Sigmoid colon (tissue), 7 donors: ENCODE results near the gene FBXL7. TPM values are rescaled to one million over a fixed set of nuclear protein-coding genes. Genes with fewer than 3 reads are reported as not detected.

Experiments
- DNase-seq: peaks from one replicate; pipeline ENCODE4 v3.0.0-alpha.2; 2019
- H3K27ac ChIP-seq, 4 donors: fragments of 200-600 bp; sonication (generic); one replicate each; pipeline ENCODE4 v1.5.1; 2016 to 2019; ENCODE audit warnings: mild to moderate bottlenecking in 1 of 4
- H3K27me3 ChIP-seq, 3 donors: fragments of 200-600 bp; sonication (generic); one replicate each; pipeline ENCODE4 v1.5.1; 2019; ENCODE audit warnings: mild to moderate bottlenecking in 1 of 3
- H3K36me3 ChIP-seq, 4 donors: fragments of 200-600 bp; sonication (generic); one replicate each; pipeline ENCODE4 v1.5.1; 2016 to 2019
- H3K4me1 ChIP-seq, 4 donors: fragments of 200-600 bp; sonication (generic); one replicate each; pipeline ENCODE4 v1.5.1; 2017 to 2019
- H3K4me3 ChIP-seq, 4 donors: fragments of 200-600 bp; sonication (generic); one replicate each; pipeline ENCODE4 v1.5.1; 2017 to 2019; ENCODE audit warnings: mild to moderate bottlenecking in 2 of 4, moderate library complexity in 1 of 4
- H3K9me3 ChIP-seq, 4 donors: fragments of 200-600 bp in 3 of 4; sonication (generic) in 3 of 4; one replicate each; pipeline versions ENCODE4 v1.5.1 to v1.6.1; 2013 to 2019
- EP300 ChIP-seq, 4 donors: sonication (generic); formaldehyde crosslinking; IDR thresholded peaks; one replicate each; pipeline ENCODE4 v1.6.1; 2017; ENCODE audit warnings: antibody characterized with exemption in 4 of 4
- POLR2A ChIP-seq, 2 donors: fragments of 450-650 bp; IDR thresholded peaks; one replicate each; pipeline ENCODE4 v1.6.1; 2016; ENCODE audit warnings: antibody characterized with exemption in 2 of 2, mild to moderate bottlenecking in 2 of 2, moderate library complexity in 2 of 2
- POLR2AphosphoS5 ChIP-seq, 4 donors: sonication (generic); formaldehyde crosslinking; IDR thresholded peaks; one replicate each; pipeline ENCODE4 v1.6.1; 2017; ENCODE audit warnings: antibody characterized with exemption in 4 of 4
- WGBS, 2 donors: extraction: QIAGEN DNeasy Blood & Tissue Kit; methylation state at CpG; one replicate each; pipeline ENCODE4 v1.1.7; 2013; 5-methylcytosine and 5-hydroxymethylcytosine counted together
- intact Hi-C: fragments of 100-400 bp; cut with DNase I; formaldehyde crosslinking; loops from one replicate; pipeline ENCODE4 v1.15.1; 2023
- polyA plus RNA-seq, 3 donors: library from polyadenylated mRNA; stranded (reverse); fragments of 200-250 nt; gene quantifications; one replicate each; pipeline ENCODE4 v1.2.3, GENCODE V29; 2013
- total RNA-seq, 4 donors: library from RNA; depleted of rRNA; stranded (reverse); fragments of >200 nt; gene quantifications; one replicate each; pipeline ENCODE4 v1.1.0, GENCODE V29; 2016
- TF ChIP-seq, protein P1 (sequence below), 4 experiments: fragments of 450-650 bp in 3 of 4; fragments of 200-600 bp in 1 of 4; IDR thresholded peaks; one replicate each; pipeline ENCODE4 v1.5.1; 2016 to 2019; ENCODE audit warnings: antibody characterized with exemption in 4 of 4, mild to moderate bottlenecking in 3 of 4, moderate library complexity in 2 of 4
- donor health status: healthy with polysubstance abuse.
- donor health status: Bipolar disorder and iron deficiency.
- donor health status: healthy.

The FBXL7 gene
- total and polyA plus RNA-seq, 7 donors = 0.92 to 44.3 (median 18.2) TPM

DNA sequence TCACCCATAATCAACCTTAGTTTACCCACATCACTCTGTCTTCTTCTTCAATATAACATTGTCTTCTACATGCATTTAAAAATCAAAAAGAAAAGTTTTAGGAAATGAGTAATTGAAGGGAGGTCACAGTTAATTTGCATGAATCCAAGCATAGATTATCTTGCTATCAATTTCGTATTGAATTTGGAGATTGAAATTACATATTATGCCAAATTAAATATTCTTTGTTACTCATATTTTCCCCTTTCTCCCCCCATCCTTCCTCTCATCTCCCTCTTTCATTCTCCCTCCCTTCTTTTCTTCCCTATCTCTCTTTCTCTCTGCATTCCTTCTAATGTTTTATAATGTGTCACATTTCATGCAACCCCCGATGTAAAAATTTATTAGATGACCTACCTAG, 303.3 kb downstream of the FBXL7 start:
- H3K4me3 ChIP-seq = no peak overlapping the region
- intact Hi-C loops = no loop called here
- H3K4me1 ChIP-seq = peaks cover 0 to 18% (median 15%) of the 10 kb centered on the region in 4 donors
- no peak for TF ChIP-seq EP300 (IDR thresholded peaks at IDR 0.05)
- TF ChIP-seq, protein P1, sequence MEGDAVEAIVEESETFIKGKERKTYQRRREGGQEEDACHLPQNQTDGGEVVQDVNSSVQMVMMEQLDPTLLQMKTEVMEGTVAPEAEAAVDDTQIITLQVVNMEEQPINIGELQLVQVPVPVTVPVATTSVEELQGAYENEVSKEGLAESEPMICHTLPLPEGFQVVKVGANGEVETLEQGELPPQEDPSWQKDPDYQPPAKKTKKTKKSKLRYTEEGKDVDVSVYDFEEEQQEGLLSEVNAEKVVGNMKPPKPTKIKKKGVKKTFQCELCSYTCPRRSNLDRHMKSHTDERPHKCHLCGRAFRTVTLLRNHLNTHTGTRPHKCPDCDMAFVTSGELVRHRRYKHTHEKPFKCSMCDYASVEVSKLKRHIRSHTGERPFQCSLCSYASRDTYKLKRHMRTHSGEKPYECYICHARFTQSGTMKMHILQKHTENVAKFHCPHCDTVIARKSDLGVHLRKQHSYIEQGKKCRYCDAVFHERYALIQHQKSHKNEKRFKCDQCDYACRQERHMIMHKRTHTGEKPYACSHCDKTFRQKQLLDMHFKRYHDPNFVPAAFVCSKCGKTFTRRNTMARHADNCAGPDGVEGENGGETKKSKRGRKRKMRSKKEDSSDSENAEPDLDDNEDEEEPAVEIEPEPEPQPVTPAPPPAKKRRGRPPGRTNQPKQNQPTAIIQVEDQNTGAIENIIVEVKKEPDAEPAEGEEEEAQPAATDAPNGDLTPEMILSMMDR (IDR thresholded peaks at IDR 0.05) = no peak
- no peak for TF ChIP-seq POLR2A (IDR thresholded peaks at IDR 0.05)
- no peak for TF ChIP-seq POLR2AphosphoS5 (IDR thresholded peaks at IDR 0.05)
- no peak for DNase-seq
- WGBS, 2 donors = 26 to 41% methylated on average over 2 of the region's 2 CpGs
- H3K27me3 ChIP-seq = no peaks in the 10 kb centered on the region
- peaks cover 0 to 2% (median 0%) of the 10 kb centered on the region in 4 donors for H3K9me3 ChIP-seq
- no peak overlapping the region for H3K27ac ChIP-seq
- no peaks in the 10 kb centered on the region for H3K36me3 ChIP-seq

DNA sequence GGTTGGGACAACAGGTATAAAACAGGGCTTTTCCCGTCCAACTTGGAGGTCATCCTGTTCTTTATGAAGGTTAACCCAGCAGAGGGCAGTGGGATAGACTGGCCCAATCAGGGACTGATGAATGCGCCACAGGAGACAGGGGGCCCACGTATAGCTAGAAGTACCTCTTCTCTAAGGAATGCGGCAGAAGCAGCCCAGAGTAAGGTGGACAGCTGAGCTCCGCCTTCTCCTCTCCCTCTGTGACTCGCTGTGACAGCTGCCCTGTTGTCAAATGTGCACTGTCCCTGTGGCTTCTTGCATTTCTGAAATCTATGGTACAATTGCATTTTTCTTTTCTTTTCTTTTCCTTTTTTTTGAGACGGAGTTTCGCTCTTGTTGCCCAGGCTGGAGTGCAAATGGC, 306.6 kb downstream of the FBXL7 start:
- peaks cover 0 to 25% (median 22%) of the 10 kb centered on the region in 4 donors for H3K4me1 ChIP-seq
- TF ChIP-seq EP300 (IDR thresholded peaks at IDR 0.05) = no peak
- TF ChIP-seq, protein P1 (IDR thresholded peaks at IDR 0.05) = no peak
- no peak for TF ChIP-seq POLR2A (IDR thresholded peaks at IDR 0.05)
- TF ChIP-seq POLR2AphosphoS5 (IDR thresholded peaks at IDR 0.05) = no peak
- 79 to 88% methylated on average over 8 of the region's 8 CpGs for WGBS, 2 donors
- DNase-seq = no peak
- peak overlapping the region in 1 of 4 donors; percentile 56 for H3K27ac ChIP-seq
- H3K4me3 ChIP-seq = no peak overlapping the region
- intact Hi-C loops = no loop called here
- H3K27me3 ChIP-seq = no peaks in the 10 kb centered on the region
- no peaks in the 10 kb centered on the region for H3K36me3 ChIP-seq
- peaks cover 0 to 2% (median 0%) of the 10 kb centered on the region in 4 donors for H3K9me3 ChIP-seq

GRCh38 chr5:15807248-15807647, 307.3 kb downstream of the FBXL7 start:
- Histone ChIP-seq H3K4me3 (no peak overlapping the region), H3K27me3 (no peaks in the 10 kb centered on the region), H3K36me3 (no peaks in the 10 kb centered on the region), H3K27ac (peak overlapping the region in 3 of 4 donors; percentile 44 to 56 (median 47)), H3K9me3 (peaks cover 0 to 2% (median 0%) of the 10 kb centered on the region in 4 donors), H3K4me1 (peaks cover 0 to 25% (median 22%) of the 10 kb centered on the region in 4 donors)
- DNase-seq = no peak
- 69 to 74% methylated on average over 3 of the region's 3 CpGs for WGBS, 2 donors
- TF ChIP-seq, protein P1 (IDR thresholded peaks at IDR 0.05) = no peak
- TF ChIP-seq EP300 (IDR thresholded peaks at IDR 0.05) (no peak), POLR2AphosphoS5 (IDR thresholded peaks at IDR 0.05) (peak in 1 of 4 donors; percentile 30), POLR2A (IDR thresholded peaks at IDR 0.05) (no peak)
- intact Hi-C loops = no loop called here

DNA sequence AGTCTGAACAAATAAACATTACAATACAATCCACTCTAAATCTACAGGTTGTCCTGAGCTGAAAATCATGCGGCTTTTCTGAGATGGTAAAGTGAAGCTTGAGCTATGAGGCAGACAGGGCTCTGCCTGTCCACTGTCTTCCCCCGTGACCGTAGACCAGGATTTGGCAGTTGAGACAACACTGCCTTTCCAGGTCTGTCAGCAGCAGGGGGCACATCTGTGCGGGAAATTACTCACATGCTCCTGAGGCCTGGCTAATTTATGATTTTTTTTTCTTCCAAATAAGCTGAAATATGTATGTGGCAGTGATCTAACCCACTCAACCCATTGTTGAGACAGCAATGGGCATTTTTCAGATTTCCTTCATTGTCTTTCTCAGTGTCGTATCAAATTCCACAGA, 307.9 kb downstream of the FBXL7 start:
- TF ChIP-seq POLR2AphosphoS5 (IDR thresholded peaks at IDR 0.05) = peak in 2 of 4 donors; percentile 21 to 28
- TF ChIP-seq, protein P1 (IDR thresholded peaks at IDR 0.05) = no peak
- peaks cover 0 to 25% (median 22%) of the 10 kb centered on the region in 4 donors for H3K4me1 ChIP-seq
- no peak overlapping the region for H3K4me3 ChIP-seq
- intact Hi-C loops = no loop called here
- no peaks in the 10 kb centered on the region for H3K36me3 ChIP-seq
- DNase-seq = no peak
- H3K9me3 ChIP-seq = peaks cover 0 to 2% (median 0%) of the 10 kb centered on the region in 4 donors
- H3K27me3 ChIP-seq = no peaks in the 10 kb centered on the region
- 77 to 78% methylated on average over 5 of the region's 5 CpGs for WGBS, 2 donors
- H3K27ac ChIP-seq = peak overlapping the region in 3 of 4 donors; percentile 44 to 56 (median 47)

DNA sequence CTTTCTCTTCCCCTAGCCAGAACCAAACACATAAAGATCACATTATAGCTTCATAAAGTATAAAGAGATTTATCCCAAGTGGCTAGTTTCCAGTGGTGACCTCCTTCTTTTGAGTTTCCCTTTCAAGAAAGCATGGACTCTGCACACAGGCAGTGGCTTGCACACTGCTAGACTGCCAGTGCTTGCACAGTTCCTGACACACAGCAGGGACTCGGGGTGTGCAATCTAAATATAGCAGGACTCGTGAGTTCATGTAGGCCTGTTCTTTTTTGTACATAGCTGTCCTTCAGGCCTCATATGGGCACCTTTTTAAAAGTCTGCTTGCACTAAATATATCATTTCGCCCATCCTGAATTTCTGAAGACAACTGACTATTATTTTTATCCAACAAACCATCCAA, 308.6 kb downstream of the FBXL7 start:
- TF ChIP-seq POLR2A (IDR thresholded peaks at IDR 0.05) = no peak
- no peak for TF ChIP-seq EP300 (IDR thresholded peaks at IDR 0.05)
- TF ChIP-seq, protein P1 (IDR thresholded peaks at IDR 0.05) = no peak
- peak in 1 of 4 donors; percentile 41 for TF ChIP-seq POLR2AphosphoS5 (IDR thresholded peaks at IDR 0.05)
- H3K36me3 ChIP-seq = no peaks in the 10 kb centered on the region
- DNase-seq = no peak
- H3K4me1 ChIP-seq = peaks cover 0 to 25% (median 22%) of the 10 kb centered on the region in 4 donors
- no peaks in the 10 kb centered on the region for H3K27me3 ChIP-seq
- intact Hi-C loops = no loop called here
- peaks cover 0 to 2% (median 0%) of the 10 kb centered on the region in 4 donors for H3K9me3 ChIP-seq
- H3K27ac ChIP-seq = peak overlapping the region in 2 of 4 donors; percentile 47 to 56
- H3K4me3 ChIP-seq = no peak overlapping the region
- WGBS, 2 donors = 63 to 65% methylated on average over 3 of the region's 3 CpGs
